ENCODE measurements around the gene FOXP1.

Gene FOXP1

GRCh38 chr3:71247221-71247957 lies 336.1 kb downstream of the FOXP1 start:
- peak; percentile 69 for DNase-seq

GRCh38 chr3:71245971-71246880 lies 337.3 kb downstream of the FOXP1 start:
- no peak for DNase-seq

- no peak for DNase-seq
Observed at GRCh38 chr3:71244826-71245488, 338.6 kb downstream of the FOXP1 start.

GRCh38 chr3:71244153-71244825 lies 339.2 kb downstream of the FOXP1 start:
- DNase-seq: no peak

- DNase-seq: no peak
Observed at GRCh38 chr3:71243229-71243628, 340.3 kb downstream of the FOXP1 start.

GRCh38 chr3:71241981-71242560 lies 341.5 kb downstream of the FOXP1 start:
- DNase-seq: no peak

GRCh38 chr3:71241246-71241901 lies 342.2 kb downstream of the FOXP1 start:
- no peak for DNase-seq

GRCh38 chr3:71240034-71240433 lies 343.5 kb downstream of the FOXP1 start:
- no peak for DNase-seq

- no peak for DNase-seq
Observed at GRCh38 chr3:71238355-71238757, 345.2 kb downstream of the FOXP1 start.

GRCh38 chr3:71237672-71238071 lies 345.9 kb downstream of the FOXP1 start:
- no peak for DNase-seq

GRCh38 chr3:71235846-71236245 lies 347.7 kb downstream of the FOXP1 start:
- DNase-seq: no peak

GRCh38 chr3:71232895-71233294 lies 350.6 kb downstream of the FOXP1 start:
- no peak for DNase-seq

GRCh38 chr3:71232175-71232679 lies 351.3 kb downstream of the FOXP1 start:
- no peak for DNase-seq

GRCh38 chr3:71231680-71232079 lies 351.8 kb downstream of the FOXP1 start:
- no peak for DNase-seq

- no peak for DNase-seq
Observed at GRCh38 chr3:71229905-71230657, 353.4 kb downstream of the FOXP1 start.

GRCh38 chr3:71228156-71228866 lies 355.2 kb downstream of the FOXP1 start:
- DNase-seq: no peak

GRCh38 chr3:71227270-71227661 lies 356.3 kb downstream of the FOXP1 start:
- peak; percentile 24 for DNase-seq

- no peak for DNase-seq
Observed at GRCh38 chr3:71226565-71227269, 356.8 kb downstream of the FOXP1 start.

GRCh38 chr3:71225951-71226564 lies 357.5 kb downstream of the FOXP1 start:
- DNase-seq: no peak
